ENCODE results near the gene SERPINI1.

SERPINI1 gene

GRCh38 chr3:167735233-167736138 is at the start of gene SERPINI1:
Gene SERPINI1 (plus strand): TSS chr3:167735721. CDS start chr3:167789129, 53,408 bp downstream.
- DNase-seq (ENCODE audit: low read depth) = peak; percentile 76
- H3K4me3 ChIP-seq (ENCODE audit: low read depth, low read length) = peak within 1 kb of the TSS; percentile 95

GRCh38 chr3:167691366-167691765 is 44.2 kb upstream of the SERPINI1 start:
- H3K4me3 ChIP-seq (ENCODE audit: low read depth, low read length) = no peak overlapping the region
- no peak for DNase-seq (ENCODE audit: low read depth)

- DNase-seq (ENCODE audit: low read depth) = no peak
- no peak overlapping the region for H3K4me3 ChIP-seq (ENCODE audit: low read depth, low read length)
Observed at GRCh38 chr3:167694121-167694520, 41.4 kb upstream of the SERPINI1 start.

- no peak for DNase-seq (ENCODE audit: low read depth)
- no peak overlapping the region for H3K4me3 ChIP-seq (ENCODE audit: low read depth, low read length)
Observed at GRCh38 chr3:167700046-167700445, 35.5 kb upstream of the SERPINI1 start.

- H3K4me3 ChIP-seq (ENCODE audit: low read depth, low read length) = no peak overlapping the region
- DNase-seq (ENCODE audit: low read depth) = no peak
Observed at GRCh38 chr3:167700926-167701325, 34.6 kb upstream of the SERPINI1 start.

GRCh38 chr3:167705840-167706239 is 29.7 kb upstream of the SERPINI1 start:
- H3K4me3 ChIP-seq (ENCODE audit: low read depth, low read length) = no peak overlapping the region
- DNase-seq (ENCODE audit: low read depth) = no peak

GRCh38 chr3:167709690-167710089 is 25.8 kb upstream of the SERPINI1 start:
- DNase-seq (ENCODE audit: low read depth) = no peak
- H3K4me3 ChIP-seq (ENCODE audit: low read depth, low read length) = no peak overlapping the region

- H3K4me3 ChIP-seq (ENCODE audit: low read depth, low read length) = no peak overlapping the region
- no peak for DNase-seq (ENCODE audit: low read depth)
Observed at GRCh38 chr3:167710552-167710951, 25.0 kb upstream of the SERPINI1 start.

GRCh38 chr3:167711439-167711838 is 24.1 kb upstream of the SERPINI1 start:
- H3K4me3 ChIP-seq (ENCODE audit: low read depth, low read length) = no peak overlapping the region
- DNase-seq (ENCODE audit: low read depth) = no peak

GRCh38 chr3:167712445-167712844 is 23.1 kb upstream of the SERPINI1 start:
- no peak for DNase-seq (ENCODE audit: low read depth)
- H3K4me3 ChIP-seq (ENCODE audit: low read depth, low read length) = no peak overlapping the region

GRCh38 chr3:167714871-167715270 is 20.6 kb upstream of the SERPINI1 start:
- no peak for DNase-seq (ENCODE audit: low read depth)
- no peak overlapping the region for H3K4me3 ChIP-seq (ENCODE audit: low read depth, low read length)

- no peak overlapping the region for H3K4me3 ChIP-seq (ENCODE audit: low read depth, low read length)
- peak; percentile 7 for DNase-seq (ENCODE audit: low read depth)
Observed at GRCh38 chr3:167716920-167717319, 18.6 kb upstream of the SERPINI1 start.

- no peak for DNase-seq (ENCODE audit: low read depth)
- no peak overlapping the region for H3K4me3 ChIP-seq (ENCODE audit: low read depth, low read length)
Observed at GRCh38 chr3:167718582-167718981, 16.9 kb upstream of the SERPINI1 start.

- no peak overlapping the region for H3K4me3 ChIP-seq (ENCODE audit: low read depth, low read length)
- DNase-seq (ENCODE audit: low read depth) = no peak
Observed at GRCh38 chr3:167723025-167723512, 12.5 kb upstream of the SERPINI1 start.

- H3K4me3 ChIP-seq (ENCODE audit: low read depth, low read length) = no peak overlapping the region
- DNase-seq (ENCODE audit: low read depth) = no peak
Observed at GRCh38 chr3:167723872-167724271, 11.6 kb upstream of the SERPINI1 start.

- no peak overlapping the region for H3K4me3 ChIP-seq (ENCODE audit: low read depth, low read length)
- peak; percentile 28 for DNase-seq (ENCODE audit: low read depth)
Observed at GRCh38 chr3:167728176-167728575, 7.3 kb upstream of the SERPINI1 start.

- DNase-seq (ENCODE audit: low read depth) = no peak
- H3K4me3 ChIP-seq (ENCODE audit: low read depth, low read length) = no peak overlapping the region
Observed at GRCh38 chr3:167728632-167729323, 6.7 kb upstream of the SERPINI1 start.

GRCh38 chr3:167729591-167729990 is 5.9 kb upstream of the SERPINI1 start:
- peak; percentile 10 for DNase-seq (ENCODE audit: low read depth)
- no peak overlapping the region for H3K4me3 ChIP-seq (ENCODE audit: low read depth, low read length)

GRCh38 chr3:167731393-167731792 is 4.1 kb upstream of the SERPINI1 start:
- DNase-seq (ENCODE audit: low read depth) = no peak
- H3K4me3 ChIP-seq (ENCODE audit: low read depth, low read length) = no peak overlapping the region

GRCh38 chr3:167732313-167733065 is 3.0 kb upstream of the SERPINI1 start:
- no peak overlapping the region for H3K4me3 ChIP-seq (ENCODE audit: low read depth, low read length)
- DNase-seq (ENCODE audit: low read depth) = no peak
